Measurements from ENCODE around the gene THSD4.

Gene THSD4

GRCh38 chr15:71760852-71761251 is 645.6 kb downstream of the THSD4 start:
- H3F3A ChIP-seq (ENCODE audit: low read depth): no peaks in the 10 kb centered on the region
- no peak overlapping the region for H3K4me3 ChIP-seq (ENCODE audit: low read length, poor library complexity, severe bottlenecking)
- no peak overlapping the region for H3K4me2 ChIP-seq (ENCODE audit: low read depth, low read length, poor library complexity, severe bottlenecking)
- TF ChIP-seq CTCF (conservative IDR thresholded peaks at IDR 0.05; ENCODE audit: low read length) (no peak), EZH2phosphoT487 (IDR thresholded peaks at IDR 0.05; ENCODE audit: borderline replicate concordance) (no peak)
- no peaks in the 10 kb centered on the region for H3K9me3 ChIP-seq (ENCODE audit: insufficient read depth, low read depth, low read length)
- no peaks in the 10 kb centered on the region for H3K36me3 ChIP-seq (ENCODE audit: insufficient read depth, low read length)
- H2AFZ ChIP-seq (ENCODE audit: low read length): no peak overlapping the region
- no peaks in the 10 kb centered on the region for H3K79me2 ChIP-seq (ENCODE audit: insufficient read depth, low read length)
- no peaks in the 10 kb centered on the region for H3K4me1 ChIP-seq (ENCODE audit: insufficient read depth, low read length, poor library complexity, severe bottlenecking)
- no peaks in the 10 kb centered on the region for H3K9me2 ChIP-seq (replicated peaks; ENCODE audit: low read depth, low read length)
- H4K20me1 ChIP-seq (ENCODE audit: insufficient read depth, low read length, poor library complexity, severe bottlenecking): no peaks in the 10 kb centered on the region
- no peaks in the 10 kb centered on the region for H3K27me3 ChIP-seq (ENCODE audit: insufficient read depth, low read length, poor library complexity, severe bottlenecking)
- no peak overlapping the region for H3K9ac ChIP-seq (ENCODE audit: low read depth, low read length, poor library complexity, severe bottlenecking)

- Histone ChIP-seq H3K36me3 (ENCODE audit: insufficient read depth, low read length) (no peaks in the 10 kb centered on the region), H3K4me1 (ENCODE audit: insufficient read depth, low read length, poor library complexity, severe bottlenecking) (no peaks in the 10 kb centered on the region), H3K4me2 (ENCODE audit: low read depth, low read length, poor library complexity, severe bottlenecking) (no peak overlapping the region), H3K9ac (ENCODE audit: low read depth, low read length, poor library complexity, severe bottlenecking) (no peak overlapping the region), H4K20me1 (ENCODE audit: insufficient read depth, low read length, poor library complexity, severe bottlenecking) (no peaks in the 10 kb centered on the region), H2AFZ (ENCODE audit: low read length) (no peak overlapping the region), H3K79me2 (ENCODE audit: insufficient read depth, low read length) (no peaks in the 10 kb centered on the region), H3K9me3 (ENCODE audit: insufficient read depth, low read depth, low read length) (no peaks in the 10 kb centered on the region), H3F3A (ENCODE audit: low read depth) (no peaks in the 10 kb centered on the region), H3K27me3 (ENCODE audit: insufficient read depth, low read length, poor library complexity, severe bottlenecking) (no peaks in the 10 kb centered on the region), H3K4me3 (ENCODE audit: low read length, poor library complexity, severe bottlenecking) (no peak overlapping the region), H3K9me2 (replicated peaks; ENCODE audit: low read depth, low read length) (no peaks in the 10 kb centered on the region)
- no peak for TF ChIP-seq EZH2phosphoT487 (IDR thresholded peaks at IDR 0.05; ENCODE audit: borderline replicate concordance)
- no peak for TF ChIP-seq CTCF (conservative IDR thresholded peaks at IDR 0.05; ENCODE audit: low read length)
Observed at GRCh38 chr15:71761649-71762048, 646.4 kb downstream of the THSD4 start.

- H3K4me2 ChIP-seq (ENCODE audit: low read depth, low read length, poor library complexity, severe bottlenecking): no peak overlapping the region
- no peaks in the 10 kb centered on the region for H3K27me3 ChIP-seq (ENCODE audit: insufficient read depth, low read length, poor library complexity, severe bottlenecking)
- H4K20me1 ChIP-seq (ENCODE audit: insufficient read depth, low read length, poor library complexity, severe bottlenecking): no peaks in the 10 kb centered on the region
- H3K4me1 ChIP-seq (ENCODE audit: insufficient read depth, low read length, poor library complexity, severe bottlenecking): no peaks in the 10 kb centered on the region
- H2AFZ ChIP-seq (ENCODE audit: low read length): no peak overlapping the region
- no peak overlapping the region for H3K9ac ChIP-seq (ENCODE audit: low read depth, low read length, poor library complexity, severe bottlenecking)
- TF ChIP-seq EZH2phosphoT487 (IDR thresholded peaks at IDR 0.05; ENCODE audit: borderline replicate concordance) (no peak), CTCF (conservative IDR thresholded peaks at IDR 0.05; ENCODE audit: low read length) (no peak)
- H3K36me3 ChIP-seq (ENCODE audit: insufficient read depth, low read length): no peaks in the 10 kb centered on the region
- H3K9me2 ChIP-seq (replicated peaks; ENCODE audit: low read depth, low read length): no peaks in the 10 kb centered on the region
- no peaks in the 10 kb centered on the region for H3F3A ChIP-seq (ENCODE audit: low read depth)
- H3K79me2 ChIP-seq (ENCODE audit: insufficient read depth, low read length): no peaks in the 10 kb centered on the region
- no peaks in the 10 kb centered on the region for H3K9me3 ChIP-seq (ENCODE audit: insufficient read depth, low read depth, low read length)
- no peak overlapping the region for H3K4me3 ChIP-seq (ENCODE audit: low read length, poor library complexity, severe bottlenecking)
Observed at GRCh38 chr15:71768184-71768583, 652.9 kb downstream of the THSD4 start.

Data from Loucy (cell line).